GM12891 (cell line): ENCODE measurements around the gene SAMMSON.

Experiments
- PAX5 ChIP-seq: IDR thresholded peaks from 2 replicates; pipeline ENCODE4 v1.6.1; 2011; ENCODE audit warnings: low read length, moderate library complexity, mild to moderate bottlenecking; ENCODE audit not compliant: insufficient read depth, severe bottlenecking
- POLR2A ChIP-seq: IDR thresholded peaks from 2 replicates; pipeline ENCODE4 v1.6.1; 2011; ENCODE audit warnings: low read depth, low read length, control low read depth
- POLR2AphosphoS5 ChIP-seq: IDR thresholded peaks from 2 replicates; pipeline ENCODE4 v1.6.1; 2011; ENCODE audit warnings: low read depth, low read length, control low read depth
- SPI1 ChIP-seq: IDR thresholded peaks from 2 replicates; pipeline ENCODE4 v1.6.1; 2011; ENCODE audit warnings: low read depth, low read length, control low read depth
- TAF1 ChIP-seq: IDR thresholded peaks from 2 replicates; pipeline ENCODE4 v1.6.1; 2011; ENCODE audit warnings: low read depth, low read length, control low read depth

DNA sequence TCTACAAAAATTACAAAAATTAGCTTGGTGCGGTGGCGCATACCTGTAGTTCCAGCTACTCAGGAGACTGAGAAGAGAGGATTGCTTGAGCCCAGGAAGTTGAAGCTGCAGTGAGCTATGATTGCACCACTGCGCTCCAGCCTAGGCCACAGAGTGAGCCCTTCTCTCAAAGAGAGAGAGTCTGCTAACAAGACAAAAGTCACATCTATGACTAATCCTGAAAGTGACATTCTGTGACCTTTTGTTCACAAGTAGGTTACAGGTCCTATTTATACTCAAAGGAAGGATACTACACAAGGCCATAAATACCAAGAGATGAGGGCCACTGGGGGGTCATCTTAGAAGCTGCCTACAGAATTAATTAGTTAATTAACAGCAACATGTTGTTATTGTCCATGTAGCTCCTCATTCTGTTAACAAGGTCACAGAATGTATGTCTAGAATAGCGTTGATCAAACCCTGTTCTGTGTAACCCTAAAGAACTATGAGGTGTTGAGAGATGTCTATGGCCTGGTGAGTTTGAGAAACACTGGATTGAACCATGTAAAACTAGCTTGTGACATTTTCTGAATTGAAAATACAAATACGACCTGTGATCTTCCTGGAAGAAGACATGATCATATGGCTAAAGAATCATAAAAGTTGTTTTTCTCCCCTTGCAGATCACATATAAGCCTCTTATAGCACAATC is 97.0 kb downstream of the SAMMSON start:
- TF ChIP-seq TAF1, result no peak
- TF ChIP-seq POLR2AphosphoS5, result no peak
- TF ChIP-seq POLR2A, result no peak
- no peak for TF ChIP-seq SPI1
- no peak for TF ChIP-seq PAX5
